HepG2 (cell line): Measurements from ENCODE around the gene MFAP3L. TPM values are rescaled to one million over a fixed set of nuclear protein-coding genes. Genes with fewer than 3 reads are reported as not detected.

Source experiments
- PRMT3 ChIP-seq: sonication (generic); formaldehyde crosslinking; IDR thresholded peaks from 2 replicates; pipeline ENCODE4 v1.8.1; 2022; ENCODE audit warnings: low read depth, mild to moderate bottlenecking, moderate library complexity, missing genetic modification reagents, borderline replicate concordance
- RXRB ChIP-seq: IDR thresholded peaks from 2 replicates; pipeline ENCODE4 v1.6.1; 2016; ENCODE audit warnings: borderline replicate concordance, missing genetic modification reagents, missing compliant biosample characterization
- ZNF510 ChIP-seq: sonication (generic); formaldehyde crosslinking; IDR thresholded peaks from 2 replicates; pipeline ENCODE4 v1.4.0; 2020; ENCODE audit warnings: low read depth, mild to moderate bottlenecking, missing genetic modification reagents
- ZNF660 ChIP-seq: sonication (generic); formaldehyde crosslinking; IDR thresholded peaks from 2 replicates; pipeline ENCODE4 v1.5.1; 2020; ENCODE audit warnings: mild to moderate bottlenecking, low read depth, missing genetic modification reagents, borderline replicate concordance
- polyA plus RNA-seq, 8 experiments: library from polyadenylated mRNA; depleted of rRNA in 3 of 8; stranded (reverse) in 7 of 8; unstranded in 1 of 8; fragments of >200 nt; fragmentation: Illumina TruSeq in 4 of 8; extraction: Trizol in 4 of 8; gene quantifications; 2 replicates each; pipeline versions ENCODE4 v1.2.1 to v1.2.3, GENCODE V29; 2011 to 2016; ENCODE audit warnings: low read depth in 4 of 8, missing spikeins in 1 of 8, mixed read lengths in 1 of 8; ENCODE audit not compliant: insufficient read depth in 1 of 8
- total RNA-seq, 5 experiments: library from RNA; depleted of rRNA; stranded (reverse); fragments of >200 nt; fragmentation: Illumina TruSeq; extraction: Trizol; gene quantifications; 2 replicates each; pipeline ENCODE4 v1.2.3, GENCODE V29; 2016; ENCODE audit warnings: low read depth in 1 of 5
- TF ChIP-seq, protein P1 (sequence below): sonication (generic); formaldehyde crosslinking; IDR thresholded peaks from 2 replicates; pipeline ENCODE4 v1.5.0; 2020; ENCODE audit warnings: mild to moderate bottlenecking, missing genetic modification reagents, borderline replicate concordance
- TF ChIP-seq, protein P2 (sequence below): sonication (generic); formaldehyde crosslinking; IDR thresholded peaks from 2 replicates; pipeline ENCODE4 v1.4.0; 2020; ENCODE audit warnings: mild to moderate bottlenecking, missing genetic modification reagents

Gene MFAP3L
- total and polyA plus RNA-seq, 2 of the 13 experiments (the other 11 are each of a cell fraction or from before 2014, with no cell fraction given): 1.5 to 3.6 TPM

DNA sequence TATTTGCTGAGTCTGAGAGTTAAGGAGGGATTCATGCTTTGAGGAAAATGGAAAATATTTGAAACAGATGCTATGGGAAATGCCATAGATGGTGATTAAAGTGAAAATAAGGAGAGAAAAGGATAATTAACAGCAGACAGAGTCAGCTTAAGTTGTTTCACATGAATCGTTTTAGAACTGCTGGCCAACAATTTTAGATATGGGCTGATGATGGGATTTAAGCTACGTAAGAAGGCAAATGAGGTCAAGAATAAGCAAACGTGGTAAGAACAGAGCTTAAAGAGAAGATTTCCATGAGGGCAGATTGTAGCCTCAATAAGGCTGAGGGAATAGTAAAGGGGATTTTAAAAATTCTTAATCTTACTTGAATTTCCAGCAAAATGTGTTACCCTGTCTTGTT lies 77.9 kb downstream of the MFAP3L start (continued):
- TF ChIP-seq, protein P1, sequence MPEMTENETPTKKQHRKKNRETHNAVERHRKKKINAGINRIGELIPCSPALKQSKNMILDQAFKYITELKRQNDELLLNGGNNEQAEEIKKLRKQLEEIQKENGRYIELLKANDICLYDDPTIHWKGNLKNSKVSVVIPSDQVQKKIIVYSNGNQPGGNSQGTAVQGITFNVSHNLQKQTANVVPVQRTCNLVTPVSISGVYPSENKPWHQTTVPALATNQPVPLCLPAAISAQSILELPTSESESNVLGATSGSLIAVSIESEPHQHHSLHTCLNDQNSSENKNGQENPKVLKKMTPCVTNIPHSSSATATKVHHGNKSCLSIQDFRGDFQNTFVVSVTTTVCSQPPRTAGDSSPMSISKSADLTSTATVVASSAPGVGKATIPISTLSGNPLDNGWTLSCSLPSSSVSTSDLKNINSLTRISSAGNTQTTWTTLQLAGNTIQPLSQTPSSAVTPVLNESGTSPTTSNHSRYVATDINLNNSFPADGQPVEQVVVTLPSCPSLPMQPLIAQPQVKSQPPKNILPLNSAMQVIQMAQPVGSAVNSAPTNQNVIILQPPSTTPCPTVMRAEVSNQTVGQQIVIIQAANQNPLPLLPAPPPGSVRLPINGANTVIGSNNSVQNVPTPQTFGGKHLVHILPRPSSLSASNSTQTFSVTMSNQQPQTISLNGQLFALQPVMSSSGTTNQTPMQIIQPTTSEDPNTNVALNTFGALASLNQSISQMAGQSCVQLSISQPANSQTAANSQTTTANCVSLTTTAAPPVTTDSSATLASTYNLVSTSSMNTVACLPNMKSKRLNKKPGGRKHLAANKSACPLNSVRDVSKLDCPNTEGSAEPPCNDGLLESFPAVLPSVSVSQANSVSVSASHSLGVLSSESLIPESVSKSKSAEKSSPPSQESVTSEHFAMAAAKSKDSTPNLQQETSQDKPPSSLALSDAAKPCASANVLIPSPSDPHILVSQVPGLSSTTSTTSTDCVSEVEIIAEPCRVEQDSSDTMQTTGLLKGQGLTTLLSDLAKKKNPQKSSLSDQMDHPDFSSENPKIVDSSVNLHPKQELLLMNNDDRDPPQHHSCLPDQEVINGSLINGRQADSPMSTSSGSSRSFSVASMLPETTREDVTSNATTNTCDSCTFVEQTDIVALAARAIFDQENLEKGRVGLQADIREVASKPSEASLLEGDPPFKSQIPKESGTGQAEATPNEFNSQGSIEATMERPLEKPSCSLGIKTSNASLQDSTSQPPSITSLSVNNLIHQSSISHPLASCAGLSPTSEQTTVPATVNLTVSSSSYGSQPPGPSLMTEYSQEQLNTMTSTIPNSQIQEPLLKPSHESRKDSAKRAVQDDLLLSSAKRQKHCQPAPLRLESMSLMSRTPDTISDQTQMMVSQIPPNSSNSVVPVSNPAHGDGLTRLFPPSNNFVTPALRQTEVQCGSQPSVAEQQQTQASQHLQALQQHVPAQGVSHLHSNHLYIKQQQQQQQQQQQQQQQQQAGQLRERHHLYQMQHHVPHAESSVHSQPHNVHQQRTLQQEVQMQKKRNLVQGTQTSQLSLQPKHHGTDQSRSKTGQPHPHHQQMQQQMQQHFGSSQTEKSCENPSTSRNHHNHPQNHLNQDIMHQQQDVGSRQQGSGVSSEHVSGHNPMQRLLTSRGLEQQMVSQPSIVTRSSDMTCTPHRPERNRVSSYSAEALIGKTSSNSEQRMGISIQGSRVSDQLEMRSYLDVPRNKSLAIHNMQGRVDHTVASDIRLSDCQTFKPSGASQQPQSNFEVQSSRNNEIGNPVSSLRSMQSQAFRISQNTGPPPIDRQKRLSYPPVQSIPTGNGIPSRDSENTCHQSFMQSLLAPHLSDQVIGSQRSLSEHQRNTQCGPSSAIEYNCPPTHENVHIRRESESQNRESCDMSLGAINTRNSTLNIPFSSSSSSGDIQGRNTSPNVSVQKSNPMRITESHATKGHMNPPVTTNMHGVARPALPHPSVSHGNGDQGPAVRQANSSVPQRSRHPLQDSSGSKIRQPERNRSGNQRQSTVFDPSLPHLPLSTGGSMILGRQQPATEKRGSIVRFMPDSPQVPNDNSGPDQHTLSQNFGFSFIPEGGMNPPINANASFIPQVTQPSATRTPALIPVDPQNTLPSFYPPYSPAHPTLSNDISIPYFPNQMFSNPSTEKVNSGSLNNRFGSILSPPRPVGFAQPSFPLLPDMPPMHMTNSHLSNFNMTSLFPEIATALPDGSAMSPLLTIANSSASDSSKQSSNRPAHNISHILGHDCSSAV (CRISPR knock-in tag): no peak
- TF ChIP-seq RXRB (no peak), PRMT3 (CRISPR knock-in tag) (no peak), ZNF510 (no peak), ZNF660 (CRISPR knock-in tag) (no peak)
- TF ChIP-seq, protein P2, sequence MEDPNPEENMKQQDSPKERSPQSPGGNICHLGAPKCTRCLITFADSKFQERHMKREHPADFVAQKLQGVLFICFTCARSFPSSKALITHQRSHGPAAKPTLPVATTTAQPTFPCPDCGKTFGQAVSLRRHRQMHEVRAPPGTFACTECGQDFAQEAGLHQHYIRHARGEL: no peak
- TF ChIP-seq, all 625 proteins: peak for 0
